ENCODE results near the gene LRMDA. TPM values are rescaled to one million over a fixed set of nuclear protein-coding genes. Genes with fewer than 3 reads are reported as not detected.

LRMDA gene
- total and polyA plus RNA-seq, 2 of the 8 experiments (the other 6 are each of a cell fraction or from before 2014, with no cell fraction given): 0.86 to 2.8 TPM

GRCh38 chr10:75395066-75395931 lies 36.1 kb upstream of the LRMDA start (continued):
- TF ChIP-seq RNF2 (IDR thresholded peaks at IDR 0.05; ENCODE audit: borderline replicate concordance, low read depth, low read length, missing control alignments, poor library complexity, severe bottlenecking) (no peak), TCF12 (IDR thresholded peaks at IDR 0.05; ENCODE audit: low read depth, low read length) (0 out of 2 replicates have a peak, but pooled peaks have one; percentile 23), GABPA (IDR thresholded peaks at IDR 0.05; ENCODE audit: borderline replicate concordance, insufficient read depth, low read length) (peak; percentile 59; the same call in 1 of the 2 replicates), MAX (IDR thresholded peaks at IDR 0.05) (peak; percentile 52; the same call in 1 of the 2 replicates), YY1 (IDR thresholded peaks at IDR 0.05; ENCODE audit: low read depth, low read length) (no peak), ASH2L (IDR thresholded peaks at IDR 0.05; ENCODE audit: low read length) (no peak), POU5F1 (IDR thresholded peaks at IDR 0.05; ENCODE audit: low read depth, low read length) (no peak), E2F6 (IDR thresholded peaks at IDR 0.05) (peak; percentile 61; the same call in 1 of the 2 replicates), POLR2AphosphoS5 (IDR thresholded peaks at IDR 0.05; ENCODE audit: low read depth, low read length) (no peak), SP1 (IDR thresholded peaks at IDR 0.05; ENCODE audit: low read depth, low read length) (no peak), TEAD4 (IDR thresholded peaks at IDR 0.05; ENCODE audit: low read depth, low read length) (no peak), HDAC2 (IDR thresholded peaks at IDR 0.05; ENCODE audit: borderline replicate concordance in 1 of 2, low read depth in 2 of 2, low read length in 2 of 2) (0 out of 4 replicates have a peak, but pooled peaks of 1 of the 2 experiments have one; percentile 32), PHF8 (conservative IDR thresholded peaks at IDR 0.05; ENCODE audit: low read depth, low read length) (no peak), KDM1A (IDR thresholded peaks at IDR 0.05; ENCODE audit: borderline replicate concordance, low read length) (no peak), JUN (IDR thresholded peaks at IDR 0.05; ENCODE audit: low read depth, low read length) (no peak), NRF1 (IDR thresholded peaks at IDR 0.05; ENCODE audit: low read depth, low read length) (no peak), RAD21 (IDR thresholded peaks at IDR 0.05 in 1 of 2, conservative IDR thresholded peaks at IDR 0.05 in 1 of 2; ENCODE audit: low read depth in 2 of 2, low read length in 2 of 2) (peak; percentile 56 to 77), EP300 (IDR thresholded peaks at IDR 0.05; ENCODE audit: borderline replicate concordance in 1 of 2, low read depth in 2 of 2, low read length in 2 of 2) (no peak), BRCA1 (IDR thresholded peaks at IDR 0.05; ENCODE audit: low read depth, low read length) (no peak), CBX8 (IDR thresholded peaks at IDR 0.05; ENCODE audit: borderline replicate concordance, low read depth, low read length) (no peak), SIX5 (IDR thresholded peaks at IDR 0.05; ENCODE audit: low read depth, low read length) (no peak), SRF (IDR thresholded peaks at IDR 0.05; ENCODE audit: low read depth, low read length) (no peak)
